Upper lobe of right lung (tissue), 1 donor: ENCODE measurements around the gene PON1. TPM values are rescaled to one million over a fixed set of nuclear protein-coding genes. Genes with fewer than 3 reads are reported as not detected.

ENCODE experiments used
- ATAC-seq: fragments of 200-7000 bp; cut with Tn5 transposase; one replicate; pipeline ENCODE4 v1.9.1; 2020; ENCODE audit warnings: mild to moderate bottlenecking, moderate library complexity
- DNase-seq: peaks from one replicate; pipeline ENCODE4 v3.0.0-alpha.2; 2020
- H3K27ac ChIP-seq: fragments of 200-600 bp; one replicate; pipeline ENCODE4 v1.8.0; 2022
- H3K27me3 ChIP-seq: fragments of 200-600 bp; one replicate; pipeline ENCODE4 v1.8.0; 2022; ENCODE audit warnings: mild to moderate bottlenecking
- H3K36me3 ChIP-seq: fragments of 200-600 bp; one replicate; pipeline ENCODE4 v1.8.0; 2022
- H3K4me1 ChIP-seq: fragments of 200-600 bp; one replicate; pipeline ENCODE4 v1.8.0; 2022
- H3K4me3 ChIP-seq: fragments of 200-600 bp; one replicate; pipeline ENCODE4 v1.8.0; 2022; ENCODE audit warnings: mild to moderate bottlenecking
- H3K9me3 ChIP-seq: fragments of 200-600 bp; one replicate; pipeline ENCODE4 v1.8.0; 2022
- intact Hi-C: fragments of 100-400 bp; cut with DNase I; formaldehyde crosslinking; loops from one replicate; pipeline ENCODE4 v1.11.0; 2022
- total RNA-seq: library from RNA; stranded (reverse); fragmentation: NEBNext Ultra II Directional; extraction: Animal tissue kit (Norgen Biotek cat#: 25700); gene quantifications from one replicate; pipeline ENCODE4 v1.2.1, GENCODE V29; 2021
- TF ChIP-seq, protein P1 (sequence below): fragments of 200-600 bp; IDR thresholded peaks from one replicate; pipeline ENCODE4 v1.8.0; 2022; ENCODE audit warnings: antibody characterized with exemption
- donor health status: DM: no; HTN: yes; CAD: no; lungs with severe emphysema.

PON1 gene
- total RNA-seq, 1 donor from 2014 or later, result 0.49 TPM

DNA sequence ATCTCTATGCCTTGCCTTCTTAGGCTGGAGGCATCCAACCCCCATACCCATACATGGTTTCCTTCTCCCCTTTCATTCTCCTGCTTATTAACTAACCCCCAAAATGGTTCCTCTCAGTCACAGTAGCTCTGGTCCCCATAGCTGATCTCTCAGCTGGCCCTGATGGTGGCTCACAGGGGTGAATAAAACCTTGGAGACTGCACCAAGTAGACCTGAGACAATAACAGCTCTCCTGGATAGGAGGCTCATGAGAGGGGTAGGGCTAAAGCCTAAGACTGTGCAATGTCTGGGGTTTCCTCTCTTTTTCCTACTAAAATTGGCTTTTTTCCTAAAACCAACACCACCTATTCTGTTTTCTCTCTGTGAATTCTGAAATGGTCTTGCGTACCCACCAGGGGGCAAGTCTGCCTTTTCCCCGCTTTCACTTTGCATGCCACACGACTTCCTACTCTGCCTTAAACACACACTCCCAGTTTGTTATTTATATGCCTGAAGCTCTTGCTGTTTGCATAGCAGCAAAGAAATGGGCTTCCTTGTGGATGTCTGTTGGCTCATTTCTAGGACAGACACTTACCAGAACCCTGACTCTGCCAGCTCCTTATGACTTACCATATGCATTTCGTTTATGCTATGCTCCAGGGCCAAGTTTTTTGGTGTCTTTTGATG lies 18.4 kb upstream of the PON1 start:
- no peaks in the 10 kb centered on the region for H3K9me3 ChIP-seq
- no peak overlapping the region for H3K4me3 ChIP-seq
- no peak for DNase-seq
- TF ChIP-seq, protein P1, sequence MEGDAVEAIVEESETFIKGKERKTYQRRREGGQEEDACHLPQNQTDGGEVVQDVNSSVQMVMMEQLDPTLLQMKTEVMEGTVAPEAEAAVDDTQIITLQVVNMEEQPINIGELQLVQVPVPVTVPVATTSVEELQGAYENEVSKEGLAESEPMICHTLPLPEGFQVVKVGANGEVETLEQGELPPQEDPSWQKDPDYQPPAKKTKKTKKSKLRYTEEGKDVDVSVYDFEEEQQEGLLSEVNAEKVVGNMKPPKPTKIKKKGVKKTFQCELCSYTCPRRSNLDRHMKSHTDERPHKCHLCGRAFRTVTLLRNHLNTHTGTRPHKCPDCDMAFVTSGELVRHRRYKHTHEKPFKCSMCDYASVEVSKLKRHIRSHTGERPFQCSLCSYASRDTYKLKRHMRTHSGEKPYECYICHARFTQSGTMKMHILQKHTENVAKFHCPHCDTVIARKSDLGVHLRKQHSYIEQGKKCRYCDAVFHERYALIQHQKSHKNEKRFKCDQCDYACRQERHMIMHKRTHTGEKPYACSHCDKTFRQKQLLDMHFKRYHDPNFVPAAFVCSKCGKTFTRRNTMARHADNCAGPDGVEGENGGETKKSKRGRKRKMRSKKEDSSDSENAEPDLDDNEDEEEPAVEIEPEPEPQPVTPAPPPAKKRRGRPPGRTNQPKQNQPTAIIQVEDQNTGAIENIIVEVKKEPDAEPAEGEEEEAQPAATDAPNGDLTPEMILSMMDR, result no peak
- no peaks in the 10 kb centered on the region for H3K27me3 ChIP-seq
- peak; percentile 32 for ATAC-seq
- H3K36me3 ChIP-seq, result no peaks in the 10 kb centered on the region
- intact Hi-C loops, result no loop called here
- no peaks in the 10 kb centered on the region for H3K4me1 ChIP-seq
- no peak overlapping the region for H3K27ac ChIP-seq

DNA sequence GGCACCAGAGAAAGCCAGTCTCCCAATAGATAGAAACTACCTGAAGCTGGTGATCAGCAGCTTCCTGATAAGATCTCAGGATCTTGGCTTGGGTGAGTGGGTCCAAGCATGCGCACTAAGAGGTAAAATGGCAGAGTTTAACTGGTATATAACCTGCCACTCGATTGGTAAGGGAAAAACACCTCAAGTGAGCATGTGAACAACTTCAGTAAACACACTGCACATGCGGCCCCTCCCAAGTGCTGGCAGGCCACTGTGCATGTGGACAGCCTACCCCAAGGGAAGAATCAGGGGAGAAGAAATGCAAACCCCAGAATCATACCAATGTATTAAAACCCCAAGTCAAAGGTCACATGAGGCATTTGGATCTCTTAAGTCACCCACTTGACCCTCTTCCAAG lies 17.7 kb upstream of the PON1 start:
- Histone ChIP-seq H3K9me3 (no peaks in the 10 kb centered on the region), H3K27ac (no peak overlapping the region), H3K4me3 (no peak overlapping the region), H3K36me3 (no peaks in the 10 kb centered on the region), H3K27me3 (no peaks in the 10 kb centered on the region), H3K4me1 (no peaks in the 10 kb centered on the region)
- TF ChIP-seq, protein P1, result no peak
- intact Hi-C loops, result no loop called here
- ATAC-seq, result peak; percentile 65
- DNase-seq, result no peak

DNA sequence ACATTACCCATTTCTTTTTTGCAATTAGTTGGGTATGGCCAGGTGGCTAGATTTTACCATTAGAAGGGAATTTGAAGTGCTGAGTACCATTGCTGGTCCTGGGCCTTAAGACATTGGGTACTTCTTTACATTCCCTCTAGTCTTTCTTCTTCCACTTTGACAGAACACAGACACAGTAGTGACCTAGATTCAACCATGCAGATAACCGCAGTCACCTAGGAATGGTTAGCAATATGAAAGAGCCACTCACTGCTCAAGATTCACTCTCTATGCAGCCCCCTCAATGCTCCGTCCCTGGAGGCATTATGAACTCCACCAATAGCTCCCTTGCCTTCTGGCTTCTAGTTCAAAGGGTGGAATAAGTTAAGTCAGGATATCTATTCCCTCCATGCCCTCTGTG lies 16.2 kb upstream of the PON1 start:
- TF ChIP-seq, protein P1, result no peak
- ATAC-seq (no peak), DNase-seq (no peak)
- no peaks in the 10 kb centered on the region for H3K9me3 ChIP-seq
- no peak overlapping the region for H3K27ac ChIP-seq
- H3K27me3 ChIP-seq, result no peaks in the 10 kb centered on the region
- no peaks in the 10 kb centered on the region for H3K36me3 ChIP-seq
- H3K4me1 ChIP-seq, result no peaks in the 10 kb centered on the region
- H3K4me3 ChIP-seq, result no peak overlapping the region
- intact Hi-C loops, result no loop called here

DNA sequence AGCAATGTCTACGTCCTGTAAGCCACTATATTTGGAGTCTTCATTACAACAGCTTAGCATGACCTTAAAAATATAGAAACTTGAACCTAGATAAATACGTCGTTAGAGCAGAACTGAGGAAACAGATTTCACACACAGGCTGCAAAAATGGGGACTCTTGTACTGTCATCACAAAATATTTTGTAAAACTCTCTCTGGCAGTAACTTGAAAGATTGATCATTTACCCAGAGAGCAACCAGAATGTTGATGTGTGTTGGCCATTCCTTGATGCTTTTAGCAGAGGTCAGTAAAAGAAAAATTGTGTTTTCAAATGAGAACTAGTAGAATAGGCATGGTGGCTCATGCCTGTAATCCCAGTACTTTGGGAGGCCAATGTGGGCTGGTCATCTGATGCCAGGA lies 14.5 kb upstream of the PON1 start:
- Histone ChIP-seq H3K9me3 (no peaks in the 10 kb centered on the region), H3K36me3 (no peaks in the 10 kb centered on the region), H3K27me3 (no peaks in the 10 kb centered on the region), H3K4me1 (no peaks in the 10 kb centered on the region), H3K4me3 (no peak overlapping the region), H3K27ac (no peak overlapping the region)
- intact Hi-C loops, result no loop called here
- ATAC-seq, result no peak
- no peak for DNase-seq
- TF ChIP-seq, protein P1, result no peak

DNA sequence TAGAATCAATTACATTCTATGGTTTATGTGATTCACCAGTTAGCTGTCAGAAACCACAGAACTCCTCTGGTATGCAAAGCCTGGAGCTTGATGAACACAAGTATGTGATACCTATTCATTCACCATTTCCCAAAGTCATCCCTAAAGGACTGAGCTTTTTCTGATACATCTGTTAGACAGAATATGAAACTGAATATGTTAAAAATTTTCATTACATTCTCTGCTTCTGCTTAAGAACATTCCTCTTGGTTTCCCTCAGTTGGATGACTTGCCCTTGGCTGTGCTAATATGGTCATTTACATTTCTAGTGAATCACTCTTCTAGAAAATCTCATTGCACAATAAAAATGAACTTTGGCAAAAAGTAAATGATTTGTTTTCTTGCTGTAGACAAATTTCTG lies 10.8 kb upstream of the PON1 start:
- DNase-seq (no peak), ATAC-seq (no peak)
- Histone ChIP-seq H3K9me3 (no peaks in the 10 kb centered on the region), H3K4me3 (no peak overlapping the region), H3K27ac (no peak overlapping the region), H3K4me1 (no peaks in the 10 kb centered on the region), H3K27me3 (no peaks in the 10 kb centered on the region), H3K36me3 (no peaks in the 10 kb centered on the region)
- TF ChIP-seq, protein P1, result no peak
- intact Hi-C loops, result no loop called here

DNA sequence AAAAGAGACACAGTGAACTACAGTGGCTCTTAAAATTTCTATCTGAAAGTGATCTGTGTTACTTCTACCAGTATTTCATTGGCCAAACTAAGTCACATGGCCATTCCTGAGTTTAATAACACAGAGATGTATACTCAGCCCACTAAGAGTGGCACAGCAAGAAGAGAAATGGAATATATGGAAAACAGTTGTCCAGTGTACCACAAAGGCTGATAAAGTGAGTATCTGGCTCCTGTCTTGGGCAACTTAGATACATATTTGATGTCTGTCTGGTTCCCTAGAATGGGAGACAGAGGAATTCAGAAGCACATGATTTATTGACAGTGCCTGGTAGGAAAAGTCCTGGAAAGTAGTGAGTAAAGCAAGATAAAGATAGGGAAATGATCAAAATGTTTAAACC lies 10.1 kb upstream of the PON1 start:
- intact Hi-C loops, result no loop called here
- H3K36me3 ChIP-seq, result no peaks in the 10 kb centered on the region
- TF ChIP-seq, protein P1, result no peak
- no peaks in the 10 kb centered on the region for H3K27me3 ChIP-seq
- no peaks in the 10 kb centered on the region for H3K9me3 ChIP-seq
- no peak overlapping the region for H3K27ac ChIP-seq
- H3K4me3 ChIP-seq, result no peak overlapping the region
- DNase-seq (no peak), ATAC-seq (no peak)
- no peaks in the 10 kb centered on the region for H3K4me1 ChIP-seq
